ENCODE measurements around the gene PCDH8.
A peak's percentile ranks its signal among the peaks of the same experiment; 100 is the strongest.

GRCh38 chr13:52862358-52863206 is 14.1 kb upstream of the PCDH8 start:
- TF ChIP-seq CTCF (IDR thresholded peaks at IDR 0.05), result peak in 4 of 6 experiments; percentile 41 to 54 (median 49)
- TF ChIP-seq POLR2A (IDR thresholded peaks at IDR 0.05), result no peak
